Spleen (tissue), 7 donors: ENCODE results near the gene CLEC4M.

Experiments used
- POLR2A ChIP-seq, 3 donors: fragments of 450-650 bp; IDR thresholded peaks; one replicate each; pipeline ENCODE4 v1.5.1; 2017; ENCODE audit warnings: antibody characterized with exemption in 3 of 3, mild to moderate bottlenecking in 1 of 3
- TF ChIP-seq, protein P1 (sequence below), 11 experiments: fragments of 200-600 bp in 7 of 11; fragments of 450-650 bp in 4 of 11; sonication (generic) in 4 of 11; IDR thresholded peaks in 8 of 11; conservative IDR thresholded peaks in 3 of 11; 1 replicate in 7 of 11; 2 replicates in 4 of 11; pipeline versions ENCODE4 v1.4.0 to v1.8.0; 2016 to 2021; ENCODE audit warnings: antibody characterized with exemption in 11 of 11, inconsistent platforms in 4 of 11, mild to moderate bottlenecking in 1 of 11
- donor health status: DM: no; HTN: no; CAD: no; lungs with moderate emphysema.
- donor health status: DM: no; HTN: no; CAD: no.
- donor health status: DM: no; HTN: no; CAD: no.

DNA sequence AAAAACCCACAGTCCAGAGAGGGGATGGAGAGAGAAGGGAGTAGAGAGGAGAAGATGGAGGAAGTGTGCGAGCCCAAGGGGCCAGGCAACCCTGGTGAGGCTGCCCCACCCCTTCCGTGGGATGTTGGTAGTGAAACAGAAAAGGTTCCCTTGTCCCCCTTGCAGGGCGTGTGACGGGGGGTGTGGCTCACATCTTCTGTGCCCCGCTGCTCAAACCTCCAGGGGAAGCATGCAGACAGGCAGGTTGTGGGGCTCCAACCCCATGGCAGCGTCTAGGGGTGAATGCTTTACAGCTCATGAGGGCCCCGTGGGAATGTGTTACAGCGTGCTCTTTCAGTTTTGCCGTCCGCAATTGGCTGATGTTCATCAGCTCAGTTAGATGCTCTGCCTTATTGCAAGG, 52.3 kb downstream of the CLEC4M start:
- TF ChIP-seq, protein P1, sequence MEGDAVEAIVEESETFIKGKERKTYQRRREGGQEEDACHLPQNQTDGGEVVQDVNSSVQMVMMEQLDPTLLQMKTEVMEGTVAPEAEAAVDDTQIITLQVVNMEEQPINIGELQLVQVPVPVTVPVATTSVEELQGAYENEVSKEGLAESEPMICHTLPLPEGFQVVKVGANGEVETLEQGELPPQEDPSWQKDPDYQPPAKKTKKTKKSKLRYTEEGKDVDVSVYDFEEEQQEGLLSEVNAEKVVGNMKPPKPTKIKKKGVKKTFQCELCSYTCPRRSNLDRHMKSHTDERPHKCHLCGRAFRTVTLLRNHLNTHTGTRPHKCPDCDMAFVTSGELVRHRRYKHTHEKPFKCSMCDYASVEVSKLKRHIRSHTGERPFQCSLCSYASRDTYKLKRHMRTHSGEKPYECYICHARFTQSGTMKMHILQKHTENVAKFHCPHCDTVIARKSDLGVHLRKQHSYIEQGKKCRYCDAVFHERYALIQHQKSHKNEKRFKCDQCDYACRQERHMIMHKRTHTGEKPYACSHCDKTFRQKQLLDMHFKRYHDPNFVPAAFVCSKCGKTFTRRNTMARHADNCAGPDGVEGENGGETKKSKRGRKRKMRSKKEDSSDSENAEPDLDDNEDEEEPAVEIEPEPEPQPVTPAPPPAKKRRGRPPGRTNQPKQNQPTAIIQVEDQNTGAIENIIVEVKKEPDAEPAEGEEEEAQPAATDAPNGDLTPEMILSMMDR (IDR thresholded peaks at IDR 0.05 in 8 of 11, conservative IDR thresholded peaks at IDR 0.05 in 3 of 11): no peak
- TF ChIP-seq POLR2A (IDR thresholded peaks at IDR 0.05): no peak
